Liver (tissue), 9 donors: ENCODE data around the gene WWC2. TPM values are rescaled to one million over a fixed set of nuclear protein-coding genes. Genes with fewer than 3 reads are reported as not detected.

Source experiments
- DNase-seq: peaks from one replicate; pipeline ENCODE4 v3.0.0-alpha.2; 2017; ENCODE audit warnings: low spot score
- H3K27ac ChIP-seq, 2 donors: one replicate each; pipeline ENCODE4 v1.7.0; 2013; ENCODE audit warnings: inconsistent platforms in 2 of 2, low read length in 2 of 2, control low read depth in 1 of 2, low read depth in 1 of 2, mild to moderate bottlenecking in 1 of 2
- H3K27me3 ChIP-seq, 4 donors: one replicate each; pipeline versions ENCODE4 v1.6.1 to v1.7.0; 2013; ENCODE audit warnings: low read length in 3 of 4, inconsistent platforms in 1 of 4, mild to moderate bottlenecking in 1 of 4, moderate library complexity in 1 of 4; ENCODE audit not compliant: control insufficient read depth in 4 of 4, insufficient read depth in 4 of 4
- H3K36me3 ChIP-seq, 4 donors: one replicate each; pipeline versions ENCODE4 v1.6.1 to v1.7.0; 2013; ENCODE audit warnings: low read length in 3 of 4, mild to moderate bottlenecking in 3 of 4, low read depth in 1 of 4, moderate library complexity in 1 of 4; ENCODE audit not compliant: control insufficient read depth in 4 of 4, insufficient read depth in 3 of 4
- H3K4me1 ChIP-seq, 4 donors: one replicate each; pipeline versions ENCODE4 v1.6.1 to v1.7.0; 2013; ENCODE audit warnings: low read length in 3 of 4, mild to moderate bottlenecking in 3 of 4, moderate library complexity in 1 of 4; ENCODE audit not compliant: control insufficient read depth in 4 of 4, insufficient read depth in 4 of 4
- H3K4me3 ChIP-seq, 3 donors: one replicate each; pipeline versions ENCODE4 v1.6.1 to v1.7.0; 2013; ENCODE audit warnings: low read length in 3 of 3, control low read depth in 1 of 3, low read depth in 1 of 3, mild to moderate bottlenecking in 1 of 3
- H3K9ac ChIP-seq, 2 donors: one replicate each; pipeline ENCODE4 v1.7.0; 2013; ENCODE audit warnings: low read length in 2 of 2, mild to moderate bottlenecking in 2 of 2, moderate library complexity in 2 of 2, control low read depth in 1 of 2, low read depth in 1 of 2
- H3K9me3 ChIP-seq, 4 donors: one replicate each; pipeline versions ENCODE4 v1.6.1 to v1.7.0; 2013; ENCODE audit warnings: low read length in 3 of 4; ENCODE audit not compliant: control insufficient read depth in 4 of 4
- ATF3 ChIP-seq: IDR thresholded peaks from 2 replicates; pipeline ENCODE4 v1.6.1; 2016; ENCODE audit warnings: antibody characterized with exemption
- CTCF ChIP-seq: fragments of 150-350 bp; IDR thresholded peaks from 2 replicates; pipeline ENCODE4 v1.5.1; 2017; ENCODE audit warnings: improper control_type of control experiment, low read depth, low read length; ENCODE audit not compliant: missing input control
- EGR1 ChIP-seq, 2 donors: IDR thresholded peaks; 2 replicates each; pipeline ENCODE4 v1.6.1; 2016 to 2018; ENCODE audit warnings: antibody characterized with exemption in 2 of 2, low read depth in 2 of 2
- FOXA1 ChIP-seq: IDR thresholded peaks from 2 replicates; pipeline ENCODE4 v1.6.1; 2016; ENCODE audit warnings: antibody characterized with exemption
- FOXA2 ChIP-seq: IDR thresholded peaks from 2 replicates; pipeline ENCODE4 v1.6.1; 2016; ENCODE audit warnings: antibody characterized with exemption
- GABPA ChIP-seq, 2 donors: IDR thresholded peaks in 1 of 2; conservative IDR thresholded peaks in 1 of 2; 2 replicates each; pipeline ENCODE4 v1.6.1; 2016; ENCODE audit warnings: antibody characterized with exemption in 2 of 2, mild to moderate bottlenecking in 1 of 2, moderate library complexity in 1 of 2
- HNF4A ChIP-seq, 2 donors: conservative IDR thresholded peaks; 2 replicates each; pipeline ENCODE4 v1.6.1; 2016; ENCODE audit warnings: antibody characterized with exemption in 2 of 2, mild to moderate bottlenecking in 2 of 2
- HNF4G ChIP-seq: IDR thresholded peaks from 2 replicates; pipeline ENCODE4 v1.6.1; 2016; ENCODE audit warnings: antibody characterized with exemption
- JUND ChIP-seq, 2 donors: IDR thresholded peaks; 2 replicates each; pipeline ENCODE4 v1.6.1; 2016; ENCODE audit warnings: antibody characterized with exemption in 2 of 2
- MAX ChIP-seq: IDR thresholded peaks from 2 replicates; pipeline ENCODE4 v1.6.1; 2016; ENCODE audit warnings: antibody characterized with exemption
- NR2F2 ChIP-seq: IDR thresholded peaks from 2 replicates; pipeline ENCODE4 v1.6.1; 2016; ENCODE audit warnings: antibody characterized with exemption
- RAD21 ChIP-seq, 2 donors: IDR thresholded peaks; 2 replicates each; pipeline ENCODE4 v1.6.1; 2016; ENCODE audit warnings: antibody characterized with exemption in 2 of 2, mild to moderate bottlenecking in 2 of 2
- REST ChIP-seq: IDR thresholded peaks from 2 replicates; pipeline ENCODE4 v1.6.1; 2016; ENCODE audit warnings: antibody characterized with exemption, mild to moderate bottlenecking
- RXRA ChIP-seq, 2 donors: IDR thresholded peaks; 2 replicates each; pipeline ENCODE4 v1.6.1; 2017 to 2018; ENCODE audit warnings: antibody characterized with exemption in 2 of 2, mild to moderate bottlenecking in 1 of 2
- TAF1 ChIP-seq: conservative IDR thresholded peaks from 2 replicates; pipeline ENCODE4 v1.6.1; 2016; ENCODE audit warnings: antibody characterized with exemption, mild to moderate bottlenecking
- YY1 ChIP-seq: IDR thresholded peaks from 2 replicates; pipeline ENCODE4 v1.6.1; 2016; ENCODE audit warnings: antibody characterized with exemption, mild to moderate bottlenecking
- WGBS: extraction: QIAGEN DNeasy Blood & Tissue Kit; methylation state at CpG from one replicate; pipeline ENCODE4 v1.1.7; 2013; 5-methylcytosine and 5-hydroxymethylcytosine counted together
- polyA plus RNA-seq, 2 donors: library from polyadenylated mRNA; stranded (reverse) in 1 of 2; unstranded in 1 of 2; fragments of 200-250 nt in 1 of 2; fragments of >200 nt in 1 of 2; fragmentation: Nextera tagmentation in 1 of 2; extraction: Ambion mirVana in 1 of 2; gene quantifications; one replicate each; pipeline versions ENCODE4 v1.2.1 to v1.2.3, GENCODE V29; 2013 to 2015
- total RNA-seq, 2 donors: library from RNA; depleted of rRNA; stranded (reverse); fragments of >200 nt; gene quantifications; one replicate each; pipeline ENCODE4 v1.2.3, GENCODE V29; 2014
- donor health status: healthy.
- donor health status: healthy.
- donor health status: healthy.
- donor health status: healthy.
- donor health status: healthy.

WWC2 gene
- total and polyA plus RNA-seq, 4 donors: 8.6 to 60.1 (median 13.3) TPM

- no peak for DNase-seq
- WGBS: 45% methylated on average over 6 of the region's 6 CpGs
Observed at GRCh38 chr4:183142571-183143550, 43.8 kb downstream of the WWC2 start.

GRCh38 chr4:183144787-183145186 lies 45.7 kb downstream of the WWC2 start:
- Histone ChIP-seq H3K9ac (no peak overlapping the region), H3K9me3 (no peaks in the 10 kb centered on the region), H3K36me3 (no peaks in the 10 kb centered on the region), H3K4me1 (peaks cover 6 to 30% (median 16%) of the 10 kb centered on the region in 4 donors), H3K4me3 (no peak overlapping the region), H3K27me3 (no peaks in the 10 kb centered on the region), H3K27ac (no peak overlapping the region)
- TF ChIP-seq HNF4A (conservative IDR thresholded peaks at IDR 0.05): no peak
- TF ChIP-seq RXRA (IDR thresholded peaks at IDR 0.05): no peak
- TF ChIP-seq GABPA (IDR thresholded peaks at IDR 0.05 in 1 of 2, conservative IDR thresholded peaks at IDR 0.05 in 1 of 2): no peak
- TF ChIP-seq NR2F2: no peak
- TF ChIP-seq YY1: no peak
- TF ChIP-seq HNF4G: no peak
- no peak for TF ChIP-seq REST
- TF ChIP-seq ATF3: no peak
- no peak for TF ChIP-seq FOXA1
- no peak for DNase-seq
- 94% methylated on average over 6 of the region's 6 CpGs for WGBS

More at GRCh38 chr4:183142571-183143550, 43.8 kb downstream of the WWC2 start:
- H3K4me1 ChIP-seq: peaks cover 6 to 28% (median 15%) of the 10 kb centered on the region in 4 donors
- no peak overlapping the region for H3K27ac ChIP-seq
- H3K9ac ChIP-seq: no peak overlapping the region
- TF ChIP-seq HNF4A (conservative IDR thresholded peaks at IDR 0.05) (peak; percentile 26 to 28), TAF1 (no peak), RAD21 (IDR thresholded peaks at IDR 0.05) (peak in 1 of 2 donors; percentile 31), RXRA (IDR thresholded peaks at IDR 0.05) (peak; percentile 6 to 23)
- no peaks in the 10 kb centered on the region for H3K27me3 ChIP-seq
- H3K4me3 ChIP-seq: no peak overlapping the region
- no peaks in the 10 kb centered on the region for H3K36me3 ChIP-seq
- no peaks in the 10 kb centered on the region for H3K9me3 ChIP-seq

- Histone ChIP-seq H3K4me1 (peaks cover 7 to 33% (median 19%) of the 10 kb centered on the region in 4 donors), H3K36me3 (no peaks in the 10 kb centered on the region), H3K27ac (no peak overlapping the region), H3K9ac (no peak overlapping the region), H3K27me3 (no peaks in the 10 kb centered on the region), H3K4me3 (no peak overlapping the region), H3K9me3 (no peaks in the 10 kb centered on the region)
- 88% methylated on average over 2 of the region's 2 CpGs for WGBS
- DNase-seq: no peak
- TF ChIP-seq RAD21 (IDR thresholded peaks at IDR 0.05) (no peak), CTCF (no peak), EGR1 (IDR thresholded peaks at IDR 0.05; ENCODE audit: low read depth in 2 of 2) (no peak), JUND (IDR thresholded peaks at IDR 0.05) (no peak), FOXA2 (no peak), TAF1 (no peak), FOXA1 (no peak), MAX (no peak), REST (no peak)
Observed at GRCh38 chr4:183145773-183146172, 46.7 kb downstream of the WWC2 start.
